Body of pancreas (tissue), 4 donors: ENCODE measurements around the gene DHX8. TPM values are rescaled to one million over a fixed set of nuclear protein-coding genes. Genes with fewer than 3 reads are reported as not detected.
A peak's percentile ranks its signal among the peaks of the same experiment; 100 is the strongest.
"Not testable (repeated sequence)": the region's sequence is repeated elsewhere in the genome, so short reads cannot be mapped to it uniquely, and the experiment has no call there.

Source experiments
- ATAC-seq: fragments of 150-250 bp; one replicate; pipeline ENCODE4 v1.9.1; 2016
- DNase-seq, 4 donors: peaks; one replicate each; pipeline ENCODE4 v3.0.0-alpha.2; 2019
- H3K27ac ChIP-seq, 4 donors: fragments of 200-600 bp; sonication (generic); 1 replicate in 3 of 4; 2 replicates in 1 of 4; pipeline versions ENCODE4 v1.5.1 to v1.6.1; 2016 to 2019; ENCODE audit warnings: mild to moderate bottlenecking in 1 of 4, mixed read lengths in 1 of 4, moderate library complexity in 1 of 4
- H3K27me3 ChIP-seq, 2 donors: fragments of 200-600 bp; sonication (generic); one replicate each; pipeline ENCODE4 v1.6.0; 2016; ENCODE audit warnings: mild to moderate bottlenecking in 1 of 2
- H3K36me3 ChIP-seq, 2 donors: fragments of 200-600 bp; sonication (generic); replicated peaks in 1 of 2; 2 replicates each; pipeline ENCODE4 v1.5.1; 2016; ENCODE audit warnings: low read depth in 2 of 2; ENCODE audit not compliant: insufficient read depth in 1 of 2
- H3K4me1 ChIP-seq: fragments of 200-600 bp; sonication (generic); one replicate; pipeline ENCODE4 v1.6.0; 2016
- H3K4me3 ChIP-seq, 2 donors: fragments of 200-600 bp; sonication (generic); 1 replicate in 1 of 2; 2 replicates in 1 of 2; pipeline ENCODE4 v1.5.1; 2016 to 2019
- H3K9me3 ChIP-seq, 3 donors: fragments of 200-600 bp; sonication (generic); 1 replicate in 2 of 3; 2 replicates in 1 of 3; pipeline ENCODE4 v1.5.1; 2016
- CTCF ChIP-seq, 7 experiments: fragments of 450-650 bp in 4 of 7; fragments of 200-600 bp in 3 of 7; sonication (generic) in 3 of 7; IDR thresholded peaks; one replicate each; pipeline ENCODE4 v1.5.1; 2016 to 2019; ENCODE audit warnings: antibody characterized with exemption in 7 of 7
- POLR2A ChIP-seq, 3 donors: fragments of 450-650 bp; IDR thresholded peaks; one replicate each; pipeline ENCODE4 v1.6.1; 2016; ENCODE audit warnings: antibody characterized with exemption in 3 of 3, mild to moderate bottlenecking in 2 of 3
- WGBS, 2 donors: methylation state at CpG; one replicate each; pipeline ENCODE4 v1.1.5; 2017; 5-methylcytosine and 5-hydroxymethylcytosine counted together
- intact Hi-C: fragments of 100-400 bp; cut with DNase I; formaldehyde crosslinking; loops from one replicate; pipeline ENCODE4 v1.15.1; 2023
- total RNA-seq, 2 donors: library from RNA; depleted of rRNA; stranded (reverse); fragments of >200 nt; gene quantifications; one replicate each; pipeline ENCODE4 v1.1.0, GENCODE V29; 2016

Gene DHX8
- total RNA-seq, 2 donors from 2014 or later, result 12.2 to 19.4 TPM

GRCh38 chr17:43454868-43455267 is 28.9 kb upstream of the DHX8 start:
- H3K27ac ChIP-seq, result no peak overlapping the region
- DNase-seq (no peak), ATAC-seq (no peak)
- 21 to 24% methylated on average over 1 of the region's 1 CpG for whole genome bisulfite sequencing, 2 donors
- H3K4me3 ChIP-seq, result no peak overlapping the region
- peaks cover 14% of the 10 kb centered on the region for H3K4me1 ChIP-seq
- TF ChIP-seq CTCF (IDR thresholded peaks at IDR 0.05), result no peak
- TF ChIP-seq POLR2A (IDR thresholded peaks at IDR 0.05), result no peak
- intact Hi-C loops, result no loop called here
- no peaks in the 10 kb centered on the region for H3K27me3 ChIP-seq
- no peaks in the 10 kb centered on the region for H3K9me3 ChIP-seq
- no peaks in the 10 kb centered on the region for H3K36me3 ChIP-seq

- ATAC-seq (no peak), DNase-seq (no peak)
- Histone ChIP-seq H3K4me3 (no peak overlapping the region), H3K27me3 (no peaks in the 10 kb centered on the region), H3K27ac (no peak overlapping the region), H3K9me3 (no peaks in the 10 kb centered on the region), H3K36me3 (no peaks in the 10 kb centered on the region), H3K4me1 (peaks cover 8% of the 10 kb centered on the region)
- 88 to 92% methylated on average over 6 of the region's 6 CpGs for WGBS, 2 donors
- no peak for TF ChIP-seq CTCF (IDR thresholded peaks at IDR 0.05)
- no peak for TF ChIP-seq POLR2A (IDR thresholded peaks at IDR 0.05)
- intact Hi-C loops, result no loop called here
Observed at GRCh38 chr17:43456029-43456428, 27.7 kb upstream of the DHX8 start.

- H3K27me3 ChIP-seq, result no peaks in the 10 kb centered on the region
- peak in 3 of 4 donors; percentile 18 to 48 (median 26) for DNase-seq
- H3K4me3 ChIP-seq, result no peak overlapping the region
- H3K36me3 ChIP-seq, result no peaks in the 10 kb centered on the region
- no peak for TF ChIP-seq POLR2A (IDR thresholded peaks at IDR 0.05)
- TF ChIP-seq CTCF (IDR thresholded peaks at IDR 0.05), result no peak
- no peak overlapping the region for H3K27ac ChIP-seq
- peaks cover 8% of the 10 kb centered on the region for H3K4me1 ChIP-seq
- peak; percentile 68 for ATAC-seq
- intact Hi-C loops, result no loop called here
- no peaks in the 10 kb centered on the region for H3K9me3 ChIP-seq
- WGBS, 2 donors, result 27 to 31% methylated on average over 7 of the region's 7 CpGs
Observed at GRCh38 chr17:43456661-43457361, 27.0 kb upstream of the DHX8 start.

GRCh38 chr17:43457362-43457692 is 26.4 kb upstream of the DHX8 start:
- Histone ChIP-seq H3K36me3 (no peaks in the 10 kb centered on the region), H3K4me1 (peaks cover 8% of the 10 kb centered on the region), H3K27me3 (no peaks in the 10 kb centered on the region), H3K27ac (no peak overlapping the region), H3K9me3 (no peaks in the 10 kb centered on the region), H3K4me3 (no peak overlapping the region)
- intact Hi-C loops, result no loop called here
- ATAC-seq (no peak), DNase-seq (no peak)
- TF ChIP-seq POLR2A (IDR thresholded peaks at IDR 0.05) (no peak), CTCF (IDR thresholded peaks at IDR 0.05) (no peak)
- 43 to 50% methylated on average over 1 of the region's 1 CpG for WGBS, 2 donors

GRCh38 chr17:43459878-43460277 is 23.9 kb upstream of the DHX8 start:
- H3K4me3 ChIP-seq, H3K4me1 ChIP-seq, ATAC-seq, DNase-seq, intact Hi-C loops, H3K27me3 ChIP-seq, H3K27ac ChIP-seq, H3K9me3 ChIP-seq, H3K36me3 ChIP-seq: not testable (repeated sequence)
- WGBS, 2 donors, result 88 to 93% methylated on average over 5 of the region's 5 CpGs
